ENCODE measurements around the gene RUFY3.

- TF ChIP-seq POLR2A (IDR thresholded peaks at IDR 0.05; ENCODE audit: low read depth, low read length) (no peak), SMC3 (IDR thresholded peaks at IDR 0.05; ENCODE audit: low read depth, low read length) (no peak)
- TF ChIP-seq, protein P1, sequence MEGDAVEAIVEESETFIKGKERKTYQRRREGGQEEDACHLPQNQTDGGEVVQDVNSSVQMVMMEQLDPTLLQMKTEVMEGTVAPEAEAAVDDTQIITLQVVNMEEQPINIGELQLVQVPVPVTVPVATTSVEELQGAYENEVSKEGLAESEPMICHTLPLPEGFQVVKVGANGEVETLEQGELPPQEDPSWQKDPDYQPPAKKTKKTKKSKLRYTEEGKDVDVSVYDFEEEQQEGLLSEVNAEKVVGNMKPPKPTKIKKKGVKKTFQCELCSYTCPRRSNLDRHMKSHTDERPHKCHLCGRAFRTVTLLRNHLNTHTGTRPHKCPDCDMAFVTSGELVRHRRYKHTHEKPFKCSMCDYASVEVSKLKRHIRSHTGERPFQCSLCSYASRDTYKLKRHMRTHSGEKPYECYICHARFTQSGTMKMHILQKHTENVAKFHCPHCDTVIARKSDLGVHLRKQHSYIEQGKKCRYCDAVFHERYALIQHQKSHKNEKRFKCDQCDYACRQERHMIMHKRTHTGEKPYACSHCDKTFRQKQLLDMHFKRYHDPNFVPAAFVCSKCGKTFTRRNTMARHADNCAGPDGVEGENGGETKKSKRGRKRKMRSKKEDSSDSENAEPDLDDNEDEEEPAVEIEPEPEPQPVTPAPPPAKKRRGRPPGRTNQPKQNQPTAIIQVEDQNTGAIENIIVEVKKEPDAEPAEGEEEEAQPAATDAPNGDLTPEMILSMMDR (conservative IDR thresholded peaks at IDR 0.05; ENCODE audit: low read depth, low read length), result no peak
Observed at GRCh38 chr4:70818921-70819320, 97.2 kb downstream of the RUFY3 start.

All from IMR-90 (cell line).